Middle frontal gyrus (tissue), 1 donor: Measurements from ENCODE around the gene PPP1R12B.

Experiments used
- DNase-seq: peaks from one replicate; pipeline ENCODE4 v3.0.0-alpha.2; 2015; ENCODE audit warnings: low spot score; ENCODE audit errors: extremely low spot score

PPP1R12B gene

GRCh38 chr1:202348509-202349205 is at the start of gene PPP1R12B:
PPP1R12B (plus strand) TSS chr1:202348699; CDS start chr1:202348852, 153 bp downstream.
- peak; percentile 99 for DNase-seq

- no peak for DNase-seq
These were observed 46.3 kb upstream of the PPP1R12B start for GRCh38 chr1:202302166-202302565.

GRCh38 chr1:202304375-202304774 is 44.1 kb upstream of the PPP1R12B start:
- no peak for DNase-seq

DNA sequence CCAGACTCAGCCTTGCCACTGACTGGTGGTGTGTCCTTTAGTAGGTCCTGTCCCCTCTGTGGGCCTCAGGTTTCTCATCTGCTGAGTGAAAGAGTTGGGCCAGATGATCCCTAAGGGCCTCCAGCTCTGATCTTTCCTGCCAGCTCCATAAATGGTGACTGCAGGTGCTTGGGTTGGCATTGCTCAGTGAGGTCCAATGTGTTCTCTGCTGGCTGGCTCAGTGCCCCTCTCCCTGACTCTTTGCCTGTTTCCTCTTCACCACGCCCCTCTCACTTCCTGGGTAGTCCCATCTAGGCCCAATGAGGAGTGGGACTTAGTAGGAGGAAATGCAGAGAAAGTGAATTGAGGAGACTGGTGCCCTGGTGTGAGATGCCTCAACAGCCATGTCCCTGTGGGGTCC is 43.3 kb upstream of the PPP1R12B start:
- no peak for DNase-seq

DNA sequence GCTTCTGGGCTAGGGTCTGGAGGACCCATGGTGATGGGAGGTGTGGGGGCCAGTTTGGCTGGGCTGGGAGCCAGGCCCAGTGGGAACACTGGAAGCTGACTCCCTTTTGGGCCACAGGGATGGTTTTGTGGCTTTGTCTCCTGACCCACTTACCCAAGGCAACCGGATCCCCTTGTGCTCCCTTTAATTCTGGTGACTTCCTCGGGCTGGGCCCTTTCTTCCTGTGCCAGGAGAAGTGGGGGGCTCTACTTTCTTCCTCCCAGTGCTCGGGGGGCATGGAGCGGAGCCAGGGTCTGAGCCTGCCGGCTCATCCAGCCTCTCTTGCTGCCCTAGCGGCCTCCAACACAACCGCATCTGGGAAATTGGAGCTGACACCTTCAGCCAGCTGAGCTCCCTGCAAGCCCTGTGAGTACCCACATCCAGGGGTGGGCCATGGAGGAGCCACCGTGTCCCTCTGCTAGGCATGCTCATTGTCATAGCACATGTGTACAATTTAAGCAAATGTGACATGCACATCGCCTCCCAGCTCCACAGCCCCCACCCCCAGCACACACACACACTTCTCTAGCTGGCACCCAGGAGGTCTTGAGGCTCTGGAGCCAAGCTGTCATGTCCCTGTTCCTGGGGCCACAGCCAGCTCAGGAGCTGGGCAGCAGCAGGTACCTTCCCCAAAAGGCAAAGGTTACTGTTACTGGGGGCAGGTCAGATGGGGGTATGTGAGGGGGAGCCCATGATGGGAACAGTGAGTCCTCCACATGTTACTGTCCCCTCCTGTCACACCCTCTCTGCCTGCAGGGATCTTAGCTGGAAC is 41.8 kb upstream of the PPP1R12B start:
- no peak for DNase-seq

DNA sequence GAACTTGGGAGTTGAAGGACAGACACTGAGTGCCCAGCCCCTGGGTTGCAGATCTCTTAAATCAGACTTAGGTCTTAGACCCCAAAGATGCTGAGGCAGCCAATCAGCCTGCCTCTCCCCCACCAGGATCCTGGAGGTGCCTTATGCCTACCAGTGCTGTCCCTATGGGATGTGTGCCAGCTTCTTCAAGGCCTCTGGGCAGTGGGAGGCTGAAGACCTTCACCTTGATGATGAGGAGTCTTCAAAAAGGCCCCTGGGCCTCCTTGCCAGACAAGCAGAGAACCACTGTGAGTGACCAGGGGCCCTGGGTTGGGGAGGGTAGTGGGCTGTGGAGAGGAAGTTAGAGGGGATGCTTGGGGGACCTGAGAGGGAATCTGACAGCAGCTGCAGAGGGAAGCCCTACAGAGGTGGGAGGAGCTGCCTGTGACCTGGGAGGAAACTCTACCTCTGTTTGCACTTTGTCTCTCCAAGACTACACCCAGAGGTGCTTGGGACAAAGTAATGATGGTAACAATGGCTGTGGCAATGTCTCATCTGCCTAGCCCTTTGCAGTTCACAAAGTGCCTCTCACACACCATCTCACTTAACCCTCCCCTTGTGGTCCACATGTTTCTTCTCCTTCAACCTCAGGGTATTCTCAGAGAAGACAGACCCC is 38.3 kb upstream of the PPP1R12B start:
- no peak for DNase-seq

GRCh38 chr1:202310746-202311145 is 37.8 kb upstream of the PPP1R12B start:
- DNase-seq, result no peak

GRCh38 chr1:202311875-202312635 is 36.4 kb upstream of the PPP1R12B start:
- DNase-seq, result no peak

DNA sequence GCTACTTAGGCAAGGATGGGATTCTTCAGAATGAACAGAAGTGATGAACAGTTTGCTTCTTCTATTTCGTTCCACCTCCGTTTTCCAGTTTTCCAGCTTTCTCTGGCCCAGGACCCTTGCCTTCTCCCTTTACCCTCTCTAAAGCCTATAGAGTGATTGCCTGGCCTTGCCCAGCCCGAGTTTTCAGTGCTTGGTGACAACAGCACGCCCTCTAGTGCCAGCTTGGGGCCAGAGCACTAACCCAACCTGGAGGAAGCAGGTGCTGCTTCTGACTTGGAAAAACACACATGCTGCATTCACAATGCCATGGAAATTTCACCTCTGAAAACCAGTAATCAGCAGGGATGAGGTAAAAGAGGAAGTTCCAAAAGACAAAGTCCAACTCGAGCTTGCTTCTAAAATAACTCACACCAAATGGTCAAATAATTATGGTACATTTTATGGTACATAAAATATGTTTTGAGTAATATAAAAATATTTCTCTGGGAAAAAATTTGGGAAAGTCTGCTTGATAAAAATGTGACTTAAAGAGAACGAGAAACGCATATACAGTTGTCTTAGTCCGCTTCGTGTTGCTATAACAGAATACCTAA is 32.8 kb upstream of the PPP1R12B start:
- peak; percentile 58 for DNase-seq

DNA sequence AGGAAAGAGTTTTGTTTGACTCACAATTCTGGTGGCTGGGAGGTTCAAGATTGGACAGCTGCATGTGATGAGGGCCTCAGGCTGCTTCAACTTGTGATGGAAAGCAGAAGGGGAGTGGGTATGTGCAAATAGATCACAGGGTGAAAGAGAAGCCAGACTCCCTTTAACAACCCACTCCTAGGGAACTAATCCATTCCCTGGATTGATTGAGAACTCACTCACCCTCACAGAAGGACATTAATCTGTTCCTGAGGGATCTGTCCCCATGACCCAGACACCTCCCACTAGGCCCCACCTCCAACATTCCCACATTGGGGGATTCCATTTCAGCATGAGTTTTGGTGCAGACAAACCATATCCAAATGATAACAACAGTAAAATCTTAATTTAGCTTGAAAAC is 32.3 kb upstream of the PPP1R12B start:
- no peak for DNase-seq

DNA sequence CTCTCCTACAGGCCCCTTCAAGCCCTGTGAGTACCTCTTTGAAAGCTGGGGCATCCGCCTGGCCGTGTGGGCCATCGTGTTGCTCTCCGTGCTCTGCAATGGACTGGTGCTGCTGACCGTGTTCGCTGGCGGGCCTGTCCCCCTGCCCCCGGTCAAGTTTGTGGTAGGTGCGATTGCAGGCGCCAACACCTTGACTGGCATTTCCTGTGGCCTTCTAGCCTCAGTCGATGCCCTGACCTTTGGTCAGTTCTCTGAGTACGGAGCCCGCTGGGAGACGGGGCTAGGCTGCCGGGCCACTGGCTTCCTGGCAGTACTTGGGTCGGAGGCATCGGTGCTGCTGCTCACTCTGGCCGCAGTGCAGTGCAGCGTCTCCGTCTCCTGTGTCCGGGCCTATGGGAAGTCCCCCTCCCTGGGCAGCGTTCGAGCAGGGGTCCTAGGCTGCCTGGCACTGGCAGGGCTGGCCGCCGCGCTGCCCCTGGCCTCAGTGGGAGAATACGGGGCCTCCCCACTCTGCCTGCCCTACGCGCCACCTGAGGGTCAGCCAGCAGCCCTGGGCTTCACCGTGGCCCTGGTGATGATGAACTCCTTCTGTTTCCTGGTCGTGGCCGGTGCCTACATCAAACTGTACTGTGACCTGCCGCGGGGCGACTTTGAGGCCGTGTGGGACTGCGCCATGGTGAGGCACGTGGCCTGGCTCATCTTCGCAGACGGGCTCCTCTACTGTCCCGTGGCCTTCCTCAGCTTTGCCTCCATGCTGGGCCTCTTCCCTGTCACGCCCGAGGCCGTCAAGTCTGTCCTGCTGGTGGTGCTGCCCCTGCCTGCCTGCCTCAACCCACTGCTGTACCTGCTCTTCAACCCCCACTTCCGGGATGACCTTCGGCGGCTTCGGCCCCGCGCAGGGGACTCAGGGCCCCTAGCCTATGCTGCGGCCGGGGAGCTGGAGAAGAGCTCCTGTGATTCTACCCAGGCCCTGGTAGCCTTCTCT is 30.3 kb upstream of the PPP1R12B start:
- no peak for DNase-seq

DNA sequence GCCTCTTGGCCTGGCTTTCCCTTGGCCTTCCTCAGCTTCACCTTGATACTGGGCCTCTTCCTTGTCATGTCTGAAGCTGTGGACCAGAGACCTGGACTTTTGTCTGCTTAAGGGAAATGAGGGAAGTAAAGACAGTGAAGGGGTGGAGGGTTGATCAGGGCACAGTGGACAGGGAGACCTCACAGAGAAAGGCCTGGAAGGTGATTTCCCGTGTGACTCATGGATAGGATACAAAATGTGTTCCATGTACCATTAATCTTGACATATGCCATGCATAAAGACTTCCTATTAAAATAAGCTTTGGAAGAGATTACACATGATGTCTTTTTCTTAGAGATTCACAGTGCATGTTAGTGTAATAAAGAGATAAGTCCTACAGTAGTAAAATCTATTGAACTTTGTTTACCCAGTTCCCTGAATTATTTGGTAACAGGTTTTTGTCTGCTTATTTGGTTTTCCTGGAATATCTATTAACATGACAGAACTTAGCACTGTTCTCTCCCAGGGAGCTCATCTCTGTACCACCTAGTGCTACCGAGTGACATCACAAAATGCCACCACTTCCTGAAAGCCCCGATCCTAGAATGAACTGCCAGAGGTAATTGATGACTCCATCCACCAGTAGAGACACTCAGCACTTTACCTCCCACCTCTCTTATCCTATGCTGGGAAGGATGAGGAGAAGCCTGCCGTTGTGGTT is 29.0 kb upstream of the PPP1R12B start:
- DNase-seq, result no peak

DNA sequence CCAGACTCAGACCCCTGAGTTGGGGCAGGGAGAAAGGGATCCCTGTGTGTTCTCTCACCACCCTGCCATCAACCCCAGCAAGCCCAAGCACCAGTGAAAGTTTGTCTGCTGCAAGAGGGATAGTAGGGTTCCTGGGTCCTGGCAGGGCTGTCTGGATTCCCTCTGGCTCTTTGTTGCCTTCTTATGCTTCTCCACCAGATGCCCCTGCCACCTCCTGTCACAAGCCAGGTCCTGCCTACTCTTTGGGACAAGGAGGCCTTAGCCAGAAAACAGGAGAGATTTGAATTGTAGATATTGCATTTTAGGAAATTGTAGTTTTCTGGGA is 28.5 kb upstream of the PPP1R12B start:
- no peak for DNase-seq

DNA sequence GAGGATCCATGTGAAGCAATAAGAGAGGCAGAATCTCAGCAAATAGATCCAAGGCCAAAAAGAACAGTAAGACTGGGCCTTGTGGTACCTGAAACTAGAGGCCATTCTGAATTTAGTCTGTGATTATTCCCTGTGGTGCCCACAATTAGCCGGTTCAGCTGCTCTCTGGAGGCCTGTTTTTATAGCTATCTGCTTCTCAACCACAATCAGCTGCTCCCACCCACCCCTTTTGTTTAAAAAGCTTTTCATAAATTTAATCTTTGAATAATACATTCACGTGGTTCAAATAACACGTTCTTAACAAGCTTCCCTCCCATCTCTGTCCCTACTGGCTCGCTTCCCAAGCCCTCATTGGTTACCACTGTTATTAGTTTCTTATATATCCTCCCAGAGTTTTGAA is 24.8 kb upstream of the PPP1R12B start:
- DNase-seq, result no peak

GRCh38 chr1:202324646-202325045 is 23.9 kb upstream of the PPP1R12B start:
- DNase-seq, result no peak

DNA sequence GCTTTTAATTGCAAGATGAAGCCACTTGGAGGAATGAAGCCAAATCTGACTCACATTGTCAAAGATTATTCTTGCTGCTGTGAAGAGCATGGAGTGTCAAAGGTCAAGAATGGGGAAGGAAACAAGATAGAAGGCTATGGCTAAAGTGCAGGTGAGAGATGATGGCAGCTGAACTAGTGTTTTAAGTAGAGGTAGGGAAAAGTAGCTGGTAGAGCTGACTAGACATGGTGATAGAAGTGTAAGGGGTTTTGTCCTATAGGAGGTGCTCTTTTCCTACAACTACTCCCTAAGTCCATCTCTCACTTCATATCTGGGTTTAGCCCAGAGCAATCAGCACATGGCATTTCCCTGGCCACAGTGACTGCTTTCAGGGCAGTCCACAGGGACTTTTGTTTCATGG is 18.6 kb upstream of the PPP1R12B start:
- no peak for DNase-seq

DNA sequence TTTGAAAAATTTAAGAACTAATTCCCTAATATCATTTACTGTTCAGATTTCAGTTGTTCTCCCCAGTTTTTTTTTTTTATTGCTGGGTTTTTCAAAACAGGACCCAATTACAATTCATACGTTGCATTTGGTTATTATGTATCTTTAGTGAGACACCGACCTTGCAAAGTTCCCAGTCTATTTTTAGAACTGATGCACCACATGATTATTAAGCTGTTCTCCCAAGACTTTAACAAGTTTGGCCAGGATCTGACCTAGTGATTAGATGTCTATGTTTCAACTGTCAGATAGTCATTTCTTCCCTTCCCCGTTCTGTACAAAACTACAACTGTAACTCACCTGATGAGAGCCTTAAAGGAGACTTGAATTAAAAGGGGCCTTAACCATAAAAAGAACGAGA is 14.6 kb upstream of the PPP1R12B start:
- no peak for DNase-seq

- DNase-seq, result no peak
These were observed 4.7 kb upstream of the PPP1R12B start for GRCh38 chr1:202343652-202344349.

DNA sequence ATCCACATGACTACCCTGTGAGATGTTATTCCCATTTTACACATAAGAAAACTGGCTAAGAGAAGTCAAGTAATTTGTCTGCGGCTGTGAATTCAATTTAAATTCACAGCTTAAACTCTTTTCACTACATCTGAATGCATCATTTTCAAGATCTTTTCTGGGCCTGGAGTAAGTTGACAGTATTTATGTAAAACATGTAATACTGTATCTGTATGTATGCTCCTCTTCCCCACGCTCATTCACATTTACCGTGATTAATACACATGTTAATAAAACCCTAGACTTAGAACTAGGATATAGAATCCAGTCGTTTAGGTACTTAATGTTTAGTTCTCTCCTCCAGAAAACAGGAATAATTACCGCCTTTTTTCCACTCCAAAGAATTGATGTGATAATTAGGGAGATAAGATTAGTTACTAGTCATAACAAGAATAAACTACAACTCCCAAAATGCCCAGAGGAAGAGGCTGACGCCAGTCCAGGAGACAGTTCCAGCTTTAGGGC is 442 bp upstream of the PPP1R12B start:
- DNase-seq, result no peak
